Endodermal cell (in vitro differentiated cells): ENCODE results near the gene HOTAIR. TPM values are rescaled to one million over a fixed set of nuclear protein-coding genes. Genes with fewer than 3 reads are reported as not detected.

Experiments used
- DNase-seq: peaks from one replicate; pipeline ENCODE4 v3.0.0-alpha.2; 2017
- H3K27ac ChIP-seq: 2 replicates; pipeline ENCODE4 v1.5.1; 2013; ENCODE audit warnings: mild to moderate bottlenecking, low read depth, low read length, moderate library complexity
- H3K27me3 ChIP-seq: 2 replicates; pipeline ENCODE4 v1.6.1; 2013; ENCODE audit warnings: mild to moderate bottlenecking, low read length, moderate library complexity; ENCODE audit not compliant: insufficient read depth, control insufficient read depth, poor library complexity, severe bottlenecking
- H3K36me3 ChIP-seq: 2 replicates; pipeline ENCODE4 v1.7.0; 2013; ENCODE audit warnings: mild to moderate bottlenecking, low read length, moderate library complexity; ENCODE audit not compliant: control insufficient read depth, insufficient read depth
- H3K4me1 ChIP-seq: one replicate; pipeline ENCODE4 v1.7.0; 2013; ENCODE audit warnings: low read length; ENCODE audit not compliant: control insufficient read depth, insufficient read depth
- H3K4me3 ChIP-seq: 2 replicates; pipeline ENCODE4 v1.5.1; 2013; ENCODE audit warnings: mild to moderate bottlenecking, low read length, moderate library complexity
- H3K9ac ChIP-seq: 2 replicates; pipeline ENCODE4 v1.6.1; 2013; ENCODE audit warnings: mild to moderate bottlenecking, low read length, moderate library complexity; ENCODE audit not compliant: poor library complexity, severe bottlenecking; ENCODE audit errors: extremely low read depth
- H3K9me3 ChIP-seq: 2 replicates; pipeline ENCODE4 v1.6.1; 2013; ENCODE audit warnings: mild to moderate bottlenecking, low read length, moderate library complexity; ENCODE audit not compliant: control insufficient read depth
- H3K27ac Mint-ChIP-seq: 2 replicates; pipeline ENCODE4 v1.8.0; 2020; ENCODE audit warnings: mixed read lengths
- H3K27me3 Mint-ChIP-seq: 2 replicates; pipeline ENCODE4 v1.8.0; 2021; ENCODE audit warnings: mild to moderate bottlenecking, mixed read lengths; ENCODE audit not compliant: insufficient read depth
- H3K36me3 Mint-ChIP-seq: 2 replicates; pipeline ENCODE4 v1.8.0; 2020; ENCODE audit warnings: low read depth, mixed read lengths
- H3K4me1 Mint-ChIP-seq: 2 replicates; pipeline ENCODE4 v1.8.0; 2020; ENCODE audit warnings: mixed read lengths
- H3K4me3 Mint-ChIP-seq: 2 replicates; pipeline ENCODE4 v1.8.0; 2020; ENCODE audit warnings: mild to moderate bottlenecking, moderate library complexity, mixed read lengths
- H3K9me3 Mint-ChIP-seq: 2 replicates; pipeline ENCODE4 v1.8.0; 2020; ENCODE audit warnings: mild to moderate bottlenecking, mixed read lengths
- WGBS, 2 experiments: methylation state at CpG; one replicate each; pipeline versions ENCODE4 v1.1.5 to v1.1.7; 2013; ENCODE audit warnings: missing lambda C conversion rate in 2 of 2, mixed read lengths in 1 of 2; ENCODE audit not compliant: insufficient coverage in 1 of 2, insufficient read length in 1 of 2; 5-methylcytosine and 5-hydroxymethylcytosine counted together
- total RNA-seq, 2 donors: library from RNA; stranded (reverse); fragmentation: NEBNext Ultra II Directional in 1 of 2; extraction: Animal tissue kit (Norgen Biotek cat#: 25700) in 1 of 2; gene quantifications; 2 replicates in 1 of 2; 3 replicates in 1 of 2; pipeline ENCODE4 v1.2.1, GENCODE V29; 2021
- TF ChIP-seq, protein P1 (sequence below): fragments of 200-600 bp; sonication (generic); conservative IDR thresholded peaks from 2 replicates; pipeline ENCODE4 v1.5.0; 2021; ENCODE audit warnings: antibody characterized with exemption, mild to moderate bottlenecking

Gene HOTAIR
- total RNA-seq, 2 donors from 2014 or later, result not detected

DNA sequence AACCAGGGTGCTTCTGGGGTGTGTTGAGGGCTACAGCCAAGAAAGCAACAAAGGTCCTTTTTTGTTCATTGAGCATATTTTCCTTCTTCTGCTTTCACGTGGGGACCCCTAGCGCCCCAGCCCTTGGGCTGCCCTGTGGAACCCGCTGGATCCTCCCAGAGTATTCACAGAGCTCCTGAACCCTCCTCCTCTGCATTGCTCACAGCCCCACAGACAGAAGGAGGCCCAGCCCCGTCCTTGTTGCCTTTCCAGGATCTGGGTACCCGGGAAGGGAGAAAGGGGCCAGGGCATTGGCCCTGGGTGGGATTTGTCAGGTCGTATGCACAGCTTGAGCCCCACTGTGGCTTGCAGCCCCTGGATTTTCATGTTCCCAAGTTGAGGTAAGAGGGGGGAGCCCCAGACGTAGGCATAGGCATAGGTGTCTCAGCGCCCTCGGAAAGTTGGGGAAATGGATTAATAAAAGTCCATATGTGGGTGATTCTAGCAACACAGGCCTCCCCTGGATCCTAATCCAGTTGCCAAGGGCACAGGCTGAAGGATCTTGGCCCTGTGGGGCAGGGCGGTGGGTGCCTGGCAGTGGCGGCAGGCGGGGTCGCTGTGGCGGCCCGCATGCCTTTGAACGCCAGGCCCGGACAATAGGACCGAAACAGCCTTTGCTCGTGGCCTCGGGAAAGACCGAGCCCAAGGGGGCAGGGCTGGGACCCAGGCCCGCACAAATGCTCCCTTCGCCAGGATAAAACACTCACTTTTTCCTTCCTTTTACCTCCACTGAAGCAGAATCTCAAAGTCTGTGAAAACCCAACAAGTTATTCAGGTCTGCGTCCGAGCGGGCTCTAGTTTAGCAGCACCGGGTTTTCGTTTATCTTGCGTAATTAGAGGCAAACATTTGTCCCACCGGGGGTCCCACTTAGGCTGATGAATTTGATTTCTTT lies 7.1 kb upstream of the HOTAIR start:
- DNase-seq, result peak; percentile 68

DNA sequence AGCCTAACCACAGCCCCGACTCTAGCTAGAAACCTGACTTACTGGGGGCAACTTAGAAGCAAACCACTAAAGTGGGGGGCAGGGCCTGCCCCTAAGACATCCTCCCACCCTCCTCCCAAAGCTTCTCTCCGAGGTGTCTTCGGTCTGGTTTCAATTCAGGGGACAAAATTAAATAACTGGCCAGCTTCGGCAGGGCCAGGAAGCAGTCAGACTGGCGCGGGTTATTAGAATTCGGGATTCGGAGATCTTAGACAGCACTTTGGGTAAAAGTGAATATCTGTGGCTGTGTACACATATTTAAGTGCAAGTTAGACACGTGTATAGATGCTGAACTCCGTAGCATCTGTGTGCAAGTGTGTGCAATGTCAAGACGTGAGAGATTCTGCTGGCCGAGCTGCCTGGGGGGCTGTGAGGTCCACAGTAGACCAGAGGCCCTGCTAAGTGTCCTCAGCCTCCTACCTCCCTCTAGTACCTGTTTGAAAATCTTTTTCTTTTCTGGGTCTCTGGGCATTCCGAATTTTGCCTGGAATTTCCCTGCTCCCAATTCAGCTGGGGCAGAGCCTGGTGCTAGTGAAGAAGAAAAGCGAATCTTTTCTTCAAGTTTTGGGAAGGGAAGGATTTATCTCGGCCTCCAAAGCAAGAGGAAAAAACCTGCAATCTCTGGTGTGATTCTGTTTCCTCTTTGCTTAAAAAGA lies 6.2 kb upstream of the HOTAIR start:
- no peak overlapping the region for H3K9ac ChIP-seq
- no peak overlapping the region for H3K4me3 Mint-ChIP-seq

More for the DNA sequence above, 7.1 kb upstream of the HOTAIR start:
- Histone ChIP-seq H3K4me1 (no peaks in the 10 kb centered on the region), H3K4me3 (no peak overlapping the region), H3K9me3 (peaks cover 8% of the 10 kb centered on the region), H3K36me3 (no peaks in the 10 kb centered on the region), H3K9ac (no peak overlapping the region), H3K27ac (no peak overlapping the region), H3K27me3 (peaks cover 100% of the 10 kb centered on the region)
- WGBS, 2 experiments, result 15 to 16% methylated on average over 15 to 30 of the region's 30 CpGs
- TF ChIP-seq, protein P1, sequence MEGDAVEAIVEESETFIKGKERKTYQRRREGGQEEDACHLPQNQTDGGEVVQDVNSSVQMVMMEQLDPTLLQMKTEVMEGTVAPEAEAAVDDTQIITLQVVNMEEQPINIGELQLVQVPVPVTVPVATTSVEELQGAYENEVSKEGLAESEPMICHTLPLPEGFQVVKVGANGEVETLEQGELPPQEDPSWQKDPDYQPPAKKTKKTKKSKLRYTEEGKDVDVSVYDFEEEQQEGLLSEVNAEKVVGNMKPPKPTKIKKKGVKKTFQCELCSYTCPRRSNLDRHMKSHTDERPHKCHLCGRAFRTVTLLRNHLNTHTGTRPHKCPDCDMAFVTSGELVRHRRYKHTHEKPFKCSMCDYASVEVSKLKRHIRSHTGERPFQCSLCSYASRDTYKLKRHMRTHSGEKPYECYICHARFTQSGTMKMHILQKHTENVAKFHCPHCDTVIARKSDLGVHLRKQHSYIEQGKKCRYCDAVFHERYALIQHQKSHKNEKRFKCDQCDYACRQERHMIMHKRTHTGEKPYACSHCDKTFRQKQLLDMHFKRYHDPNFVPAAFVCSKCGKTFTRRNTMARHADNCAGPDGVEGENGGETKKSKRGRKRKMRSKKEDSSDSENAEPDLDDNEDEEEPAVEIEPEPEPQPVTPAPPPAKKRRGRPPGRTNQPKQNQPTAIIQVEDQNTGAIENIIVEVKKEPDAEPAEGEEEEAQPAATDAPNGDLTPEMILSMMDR, result no peak
- Mint-ChIP-seq H3K9me3 (peaks cover 16% of the 10 kb centered on the region), H3K36me3 (no peaks in the 10 kb centered on the region), H3K4me3 (no peak overlapping the region), H3K27me3 (peaks cover 100% of the 10 kb centered on the region), H3K27ac (no peak overlapping the region), H3K4me1 (no peaks in the 10 kb centered on the region)

DNA sequence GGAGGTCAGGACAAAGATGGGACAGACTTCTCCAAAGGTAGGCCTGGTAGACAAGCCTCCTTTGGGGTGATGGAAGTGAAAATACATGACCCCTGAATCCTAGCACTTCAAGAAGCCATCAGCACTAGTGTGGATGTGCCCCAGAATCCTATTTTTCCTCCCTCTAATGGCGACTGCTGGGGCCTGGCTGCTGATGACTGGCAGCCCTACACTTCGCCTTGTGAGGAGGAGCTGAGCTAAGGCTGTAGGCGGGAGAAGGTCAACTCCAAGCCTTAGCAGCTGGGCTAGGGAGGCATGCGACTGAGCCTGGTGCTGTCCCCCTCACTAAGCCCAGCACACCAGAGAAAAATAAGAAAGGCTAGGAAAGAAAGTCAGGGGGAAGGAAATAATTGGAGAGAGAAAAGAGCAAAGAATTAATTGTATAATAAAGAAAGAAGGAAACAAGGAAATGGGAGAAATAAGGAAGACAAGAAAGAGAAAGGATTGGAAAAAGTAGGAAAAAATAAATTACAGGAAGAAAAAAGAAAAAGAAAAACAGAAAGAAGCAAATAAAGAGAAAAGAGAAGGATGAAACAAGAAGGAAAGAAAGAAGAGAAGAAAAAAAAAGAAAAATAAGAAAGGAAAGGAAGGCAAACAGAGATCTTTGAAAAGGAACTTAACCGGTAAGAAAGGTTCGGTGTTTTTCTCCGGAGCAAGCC lies 5.5 kb upstream of the HOTAIR start:
- H3K9me3 Mint-ChIP-seq, result peaks cover 16% of the 10 kb centered on the region
- H3K36me3 Mint-ChIP-seq, result no peaks in the 10 kb centered on the region
- no peak overlapping the region for H3K27ac Mint-ChIP-seq
- no peaks in the 10 kb centered on the region for H3K4me1 ChIP-seq
- H3K27ac ChIP-seq, result no peak overlapping the region
- H3K27me3 Mint-ChIP-seq, result peaks cover 100% of the 10 kb centered on the region
- no peak overlapping the region for H3K4me3 Mint-ChIP-seq
- no peak overlapping the region for H3K4me3 ChIP-seq
- H3K9me3 ChIP-seq, result peaks cover 11% of the 10 kb centered on the region
- TF ChIP-seq, protein P1, result no peak
- 38 to 40% methylated on average over 4 to 7 of the region's 7 CpGs for WGBS, 2 experiments
- no peaks in the 10 kb centered on the region for H3K36me3 ChIP-seq
- H3K9ac ChIP-seq, result no peak overlapping the region
- H3K4me1 Mint-ChIP-seq, result peaks cover 7% of the 10 kb centered on the region
- H3K27me3 ChIP-seq, result peaks cover 100% of the 10 kb centered on the region
- no peak for DNase-seq

More for the DNA sequence above, 6.2 kb upstream of the HOTAIR start:
- DNase-seq, result no peak
- WGBS, 2 experiments, result 42 to 43% methylated on average over 12 to 15 of the region's 15 CpGs
- Mint-ChIP-seq H3K4me1 (no peaks in the 10 kb centered on the region), H3K9me3 (peaks cover 14% of the 10 kb centered on the region), H3K36me3 (no peaks in the 10 kb centered on the region), H3K27me3 (peaks cover 100% of the 10 kb centered on the region), H3K27ac (no peak overlapping the region)
- TF ChIP-seq, protein P1, result no peak
- Histone ChIP-seq H3K9me3 (peaks cover 15% of the 10 kb centered on the region), H3K4me1 (no peaks in the 10 kb centered on the region), H3K27me3 (peaks cover 100% of the 10 kb centered on the region), H3K27ac (no peak overlapping the region), H3K36me3 (no peaks in the 10 kb centered on the region), H3K4me3 (no peak overlapping the region)
